ENCODE data around the gene ABCA3.

DNA sequence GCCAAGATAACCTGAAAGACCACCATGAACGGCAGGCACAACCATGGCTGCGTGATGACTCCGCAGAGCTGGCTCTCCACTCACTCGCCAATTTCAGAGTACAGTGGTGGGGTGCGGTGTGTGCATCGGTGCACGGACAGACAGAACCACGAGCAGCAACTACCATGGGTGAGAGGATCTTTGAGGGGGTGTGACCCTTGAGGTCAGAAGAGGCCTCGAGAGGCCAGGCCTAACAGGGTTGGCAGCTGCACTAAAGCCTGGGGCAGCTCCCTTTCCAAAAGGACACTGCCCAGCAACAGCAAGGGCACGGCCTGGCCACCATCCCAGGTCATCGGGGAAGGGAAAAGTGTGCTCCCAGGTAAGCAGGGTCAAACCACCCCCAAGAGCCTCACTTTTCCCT lies 87.2 kb downstream of the ABCA3 start:
- TF ChIP-seq CTCF (conservative IDR thresholded peaks at IDR 0.05) (no peak), ZFX (IDR thresholded peaks at IDR 0.05) (no peak)

All from C4-2B (cell line).